ENCODE results near the gene IGLL1. TPM values are rescaled to one million over a fixed set of nuclear protein-coding genes. Genes with fewer than 3 reads are reported as not detected.

IGLL1 gene
- total RNA-seq, 1 donor from 2014 or later: not detected

DNA sequence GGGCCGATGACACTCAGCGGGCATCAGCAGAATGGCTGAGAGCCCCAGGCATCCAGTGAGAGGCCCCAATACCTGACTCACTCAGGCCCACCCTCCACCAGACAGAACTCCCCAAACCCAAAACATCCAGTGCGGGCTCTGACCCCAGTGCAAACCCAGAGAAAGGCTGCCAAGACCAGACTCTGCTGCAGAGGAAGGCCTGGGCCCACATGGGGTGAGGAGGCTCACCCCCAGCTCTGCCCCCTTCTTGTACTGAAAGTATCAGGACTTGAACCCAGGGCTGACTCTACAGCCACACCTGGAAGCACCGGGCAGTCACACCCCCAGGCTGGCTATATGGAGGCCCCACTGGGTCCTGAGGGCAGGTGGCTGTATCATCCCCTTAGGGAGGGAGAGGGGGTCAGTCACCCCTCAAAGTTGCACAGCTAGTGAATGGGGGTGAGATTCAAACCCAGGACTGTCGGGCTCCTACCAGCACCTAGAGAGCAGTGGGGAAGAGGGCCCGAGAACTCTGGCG lies 49.3 kb downstream of the IGLL1 start:
- peaks cover 42% of the 10 kb centered on the region for H3K27me3 Mint-ChIP-seq (ENCODE audit: low read depth, unreplicated experiment)
- no peaks in the 10 kb centered on the region for H3K4me1 Mint-ChIP-seq (ENCODE audit: low read depth, unreplicated experiment)
- Histone ChIP-seq H2AFZ (ENCODE audit: low read depth, low read length) (no peak overlapping the region), H4K20me1 (ENCODE audit: insufficient read depth, low read length) (no peaks in the 10 kb centered on the region), H3K9me3 (ENCODE audit: insufficient read depth, low read depth, low read length) (no peaks in the 10 kb centered on the region), H3K27ac (ENCODE audit: low read depth, low read length) (no peak overlapping the region), H3K27me3 (ENCODE audit: insufficient read depth, low read length) (no peaks in the 10 kb centered on the region), H3K36me3 (ENCODE audit: insufficient read depth, low read length) (no peaks in the 10 kb centered on the region), H3K4me1 (ENCODE audit: insufficient read depth, low read length) (no peaks in the 10 kb centered on the region), H3K4me3 (ENCODE audit: insufficient read depth, low read depth, low read length) (no peak overlapping the region), H3K79me2 (ENCODE audit: insufficient read depth, low read length) (no peaks in the 10 kb centered on the region), H3K4me2 (ENCODE audit: low read length) (no peak overlapping the region), H3K9ac (ENCODE audit: low read length) (no peak overlapping the region)
- no peak overlapping the region for H3K4me3 Mint-ChIP-seq (ENCODE audit: unreplicated experiment)
- no peak for FAIRE-seq
- H3K36me3 Mint-ChIP-seq (ENCODE audit: low read depth, unreplicated experiment): no peaks in the 10 kb centered on the region
- H3K27ac Mint-ChIP-seq (ENCODE audit: unreplicated experiment): no peak overlapping the region
- no peak for DNase-seq (ENCODE audit: low read depth)
- no peak for TF ChIP-seq EZH2 (IDR thresholded peaks at IDR 0.05; ENCODE audit: insufficient read depth, low read length)
- TF ChIP-seq, protein P1, sequence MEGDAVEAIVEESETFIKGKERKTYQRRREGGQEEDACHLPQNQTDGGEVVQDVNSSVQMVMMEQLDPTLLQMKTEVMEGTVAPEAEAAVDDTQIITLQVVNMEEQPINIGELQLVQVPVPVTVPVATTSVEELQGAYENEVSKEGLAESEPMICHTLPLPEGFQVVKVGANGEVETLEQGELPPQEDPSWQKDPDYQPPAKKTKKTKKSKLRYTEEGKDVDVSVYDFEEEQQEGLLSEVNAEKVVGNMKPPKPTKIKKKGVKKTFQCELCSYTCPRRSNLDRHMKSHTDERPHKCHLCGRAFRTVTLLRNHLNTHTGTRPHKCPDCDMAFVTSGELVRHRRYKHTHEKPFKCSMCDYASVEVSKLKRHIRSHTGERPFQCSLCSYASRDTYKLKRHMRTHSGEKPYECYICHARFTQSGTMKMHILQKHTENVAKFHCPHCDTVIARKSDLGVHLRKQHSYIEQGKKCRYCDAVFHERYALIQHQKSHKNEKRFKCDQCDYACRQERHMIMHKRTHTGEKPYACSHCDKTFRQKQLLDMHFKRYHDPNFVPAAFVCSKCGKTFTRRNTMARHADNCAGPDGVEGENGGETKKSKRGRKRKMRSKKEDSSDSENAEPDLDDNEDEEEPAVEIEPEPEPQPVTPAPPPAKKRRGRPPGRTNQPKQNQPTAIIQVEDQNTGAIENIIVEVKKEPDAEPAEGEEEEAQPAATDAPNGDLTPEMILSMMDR (IDR thresholded peaks at IDR 0.05; ENCODE audit: insufficient read depth, low read depth, low read length): no peak
- H3K9me3 Mint-ChIP-seq (ENCODE audit: unreplicated experiment): no peaks in the 10 kb centered on the region

DNA sequence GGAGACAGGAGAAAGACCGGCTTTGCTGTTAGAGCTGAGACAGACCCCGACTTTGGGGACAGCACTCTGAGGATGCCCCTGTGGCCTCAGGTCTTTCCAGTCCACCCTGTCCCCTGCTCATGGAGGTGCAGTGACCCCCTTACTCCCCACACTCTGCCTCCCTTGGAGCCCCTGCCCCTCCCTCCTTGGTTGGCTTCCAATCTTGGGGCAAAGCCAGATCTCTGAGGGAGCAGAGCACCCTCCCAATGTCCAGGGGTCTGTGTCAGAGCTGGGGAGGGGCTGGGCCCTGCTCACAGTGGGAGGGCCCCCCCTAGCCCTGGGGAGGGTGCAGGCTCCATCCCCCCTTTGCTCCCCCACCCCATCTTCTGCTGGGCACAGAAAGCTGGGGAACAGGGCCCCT lies 50.0 kb downstream of the IGLL1 start:
- Histone ChIP-seq H3K4me1 (ENCODE audit: insufficient read depth, low read length) (no peaks in the 10 kb centered on the region), H3K4me3 (ENCODE audit: insufficient read depth, low read depth, low read length) (no peak overlapping the region), H3K27me3 (ENCODE audit: insufficient read depth, low read length) (no peaks in the 10 kb centered on the region), H3K9ac (ENCODE audit: low read length) (no peak overlapping the region), H3K27ac (ENCODE audit: low read depth, low read length) (no peak overlapping the region), H2AFZ (ENCODE audit: low read depth, low read length) (no peak overlapping the region), H3K36me3 (ENCODE audit: insufficient read depth, low read length) (no peaks in the 10 kb centered on the region), H4K20me1 (ENCODE audit: insufficient read depth, low read length) (no peaks in the 10 kb centered on the region), H3K9me3 (ENCODE audit: insufficient read depth, low read depth, low read length) (no peaks in the 10 kb centered on the region), H3K79me2 (ENCODE audit: insufficient read depth, low read length) (no peaks in the 10 kb centered on the region), H3K4me2 (ENCODE audit: low read length) (no peak overlapping the region)
- no peak overlapping the region for H3K4me3 Mint-ChIP-seq (ENCODE audit: unreplicated experiment)
- H3K27ac Mint-ChIP-seq (ENCODE audit: unreplicated experiment): no peak overlapping the region
- H3K9me3 Mint-ChIP-seq (ENCODE audit: unreplicated experiment): no peaks in the 10 kb centered on the region
- FAIRE-seq: no peak
- DNase-seq (ENCODE audit: low read depth): no peak
- no peaks in the 10 kb centered on the region for H3K36me3 Mint-ChIP-seq (ENCODE audit: low read depth, unreplicated experiment)
- H3K27me3 Mint-ChIP-seq (ENCODE audit: low read depth, unreplicated experiment): peaks cover 35% of the 10 kb centered on the region
- no peaks in the 10 kb centered on the region for H3K4me1 Mint-ChIP-seq (ENCODE audit: low read depth, unreplicated experiment)
- TF ChIP-seq, protein P1 (IDR thresholded peaks at IDR 0.05; ENCODE audit: insufficient read depth, low read depth, low read length): no peak
- TF ChIP-seq EZH2 (IDR thresholded peaks at IDR 0.05; ENCODE audit: insufficient read depth, low read length): no peak
